HG02884 (cell line): Measurements from ENCODE around the gene GAPDH.
A peak's percentile ranks its signal among the peaks of the same experiment; 100 is the strongest.
"Not testable (repeated sequence)": the region's sequence is repeated elsewhere in the genome, so short reads cannot be mapped to it uniquely, and the experiment has no call there.

ENCODE experiments used
- ATAC-seq: cut with Tn5 transposase; IDR thresholded peaks from one replicate; pipeline ENCODE4 v1.9.1; 2021; ENCODE audit warnings: mild to moderate bottlenecking, moderate library complexity; ENCODE audit not compliant: unreplicated experiment

Gene GAPDH

DNA sequence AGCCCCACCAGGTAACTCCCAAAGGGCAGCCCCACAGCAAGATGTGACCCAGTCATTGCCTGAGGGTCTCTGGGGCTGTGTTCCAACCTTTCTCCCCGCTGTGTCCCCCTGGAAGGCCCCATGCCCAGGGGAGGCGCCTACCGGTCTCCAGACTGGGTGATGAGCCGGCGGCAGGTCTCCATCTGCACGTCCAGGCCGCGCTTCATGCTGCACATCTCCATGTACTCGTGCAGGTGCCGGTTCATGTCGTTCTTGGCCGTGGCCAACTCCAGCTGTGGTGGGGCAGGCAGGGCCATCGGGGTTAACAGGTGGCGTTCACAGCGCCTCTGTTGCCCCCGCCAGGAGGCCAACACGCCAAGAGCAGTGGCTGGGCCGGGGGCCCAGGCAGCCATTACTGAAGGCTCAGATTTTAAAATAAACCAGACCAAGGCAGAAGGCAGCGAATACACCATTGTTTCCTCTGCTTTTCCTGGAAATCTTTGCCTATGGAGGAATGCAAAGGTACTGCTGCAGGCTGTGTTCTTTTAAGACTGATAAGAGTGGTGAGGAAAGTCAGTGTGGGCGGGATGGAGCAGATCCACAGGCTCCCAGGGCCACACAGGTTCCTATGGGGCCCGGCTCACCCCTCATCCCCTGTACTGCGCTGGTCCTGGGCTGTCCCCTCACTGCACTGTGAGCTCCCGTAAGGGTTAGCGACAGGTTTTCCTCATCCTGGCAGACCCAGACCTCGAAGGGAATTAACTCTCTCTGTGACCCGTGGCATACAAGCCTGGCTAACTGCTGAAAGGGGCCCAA, 7.3 kb downstream of the GAPDH start:
- no peak for ATAC-seq

DNA sequence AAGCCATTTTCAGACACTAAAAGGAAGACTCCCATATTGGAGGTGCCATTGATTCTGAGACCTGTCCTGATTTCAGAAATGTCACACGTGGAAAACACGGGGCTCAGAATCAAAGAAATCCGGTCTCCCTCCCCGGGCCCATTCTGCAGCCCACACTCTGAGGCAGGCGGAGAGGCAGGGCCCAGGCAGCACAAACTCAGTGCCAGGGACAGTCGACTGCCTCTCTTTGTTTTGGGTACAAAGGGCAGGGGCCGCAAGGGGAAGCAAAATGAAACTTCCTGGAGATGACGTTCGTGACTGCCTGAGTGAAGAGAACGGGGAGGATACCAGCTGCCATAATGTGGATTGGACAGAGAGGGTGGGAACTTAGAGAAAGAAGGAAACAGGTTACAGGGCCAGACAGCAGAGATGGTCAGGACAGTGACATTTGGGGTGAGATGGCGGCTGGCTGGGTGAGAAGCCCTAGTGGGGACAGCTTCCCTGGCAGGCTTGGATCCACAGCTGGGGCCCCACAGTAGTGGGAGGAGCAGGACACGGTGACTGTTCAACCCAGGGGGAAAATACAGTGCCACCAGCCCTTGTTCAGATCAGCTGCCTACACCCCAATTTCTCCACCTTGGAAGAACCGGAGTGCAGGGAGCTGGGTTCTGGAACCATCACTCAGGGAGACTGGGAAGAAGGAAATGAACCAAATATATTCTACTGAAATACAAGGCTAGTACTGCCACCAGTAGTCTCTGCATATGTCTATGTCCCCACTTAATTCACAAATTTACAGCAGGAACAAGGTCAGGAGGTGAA, 8.1 kb downstream of the GAPDH start:
- ATAC-seq = no peak

DNA sequence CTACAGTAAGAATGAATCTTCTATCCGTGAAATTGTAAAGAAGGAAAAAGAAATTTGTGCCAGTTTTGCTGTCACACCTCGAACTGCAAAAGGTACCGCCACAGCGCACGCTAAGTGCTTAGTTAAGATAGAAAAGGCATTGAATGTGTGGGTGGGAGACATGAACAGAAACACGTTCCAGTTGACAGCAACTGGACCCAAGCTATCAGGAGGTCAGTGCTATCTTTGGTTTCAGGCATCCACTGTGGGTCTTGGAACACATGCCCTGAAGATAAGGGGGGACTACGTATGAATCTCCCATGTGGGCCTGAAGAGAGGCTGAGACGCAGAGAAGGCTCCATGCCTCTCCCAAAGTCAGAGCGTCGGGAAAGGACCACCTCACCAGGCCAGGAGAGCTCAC, 11.7 kb downstream of the GAPDH start:
- ATAC-seq = no peak

DNA sequence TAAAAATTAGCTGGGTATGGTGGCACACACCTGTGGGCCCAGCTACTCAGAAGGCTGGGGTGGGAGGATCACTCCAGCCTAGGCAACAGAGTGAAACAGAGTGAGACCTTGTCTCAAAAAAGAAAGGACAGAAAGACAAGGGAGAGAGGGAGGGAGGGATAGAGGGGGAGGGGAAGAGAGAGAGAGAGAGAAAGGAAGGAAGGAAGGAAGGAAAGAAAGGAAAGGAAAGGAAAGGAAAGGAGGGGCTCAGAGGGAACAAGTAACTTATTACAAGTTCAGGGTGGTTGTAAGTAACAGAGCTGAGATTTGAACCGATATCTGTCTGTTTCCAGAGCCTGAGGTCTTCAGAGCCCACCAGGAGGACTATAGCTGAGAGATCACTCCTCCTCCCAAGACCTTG, 13.2 kb downstream of the GAPDH start:
- no peak for ATAC-seq

DNA sequence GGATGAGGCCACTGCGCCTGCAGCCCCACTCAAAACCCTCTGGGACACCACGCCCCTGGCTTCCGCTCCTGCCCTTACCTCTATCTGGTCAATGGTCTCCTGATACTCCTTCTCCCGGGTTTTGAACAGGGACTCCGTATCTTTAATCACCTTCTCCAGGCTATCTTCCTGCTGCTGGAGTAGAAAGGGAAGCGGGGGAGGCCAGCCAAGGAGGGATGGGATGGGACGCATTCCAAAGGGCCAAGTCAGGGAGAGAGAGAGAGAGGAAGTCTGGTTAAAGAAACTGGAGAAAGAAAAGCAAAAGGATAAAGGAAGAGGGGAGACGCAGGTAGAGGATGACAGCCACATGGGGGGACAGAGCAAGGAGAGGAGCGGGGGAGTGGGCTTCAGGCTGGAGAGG, 13.7 kb downstream of the GAPDH start:
- ATAC-seq = no peak

DNA sequence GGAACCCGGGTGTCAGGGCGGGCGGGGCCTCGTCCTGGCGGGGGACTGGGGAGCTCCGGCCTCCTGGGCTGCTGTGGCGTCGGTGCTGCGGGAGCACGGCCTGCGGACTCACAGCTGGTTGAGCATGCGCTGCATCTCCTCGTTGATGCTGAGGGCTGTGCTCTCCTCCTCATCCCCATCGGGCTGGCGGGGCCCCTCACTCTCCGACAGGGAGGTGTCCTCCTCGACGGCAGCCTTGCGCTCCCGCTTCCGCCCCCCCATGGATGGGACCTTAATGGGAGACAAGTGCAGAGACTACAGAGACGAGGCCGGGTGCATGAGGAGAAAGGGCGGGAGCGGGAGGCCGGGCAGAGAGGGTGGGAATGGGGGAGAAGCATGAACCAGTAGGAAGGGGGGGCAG, 14.2 kb downstream of the GAPDH start:
- no peak for ATAC-seq

DNA sequence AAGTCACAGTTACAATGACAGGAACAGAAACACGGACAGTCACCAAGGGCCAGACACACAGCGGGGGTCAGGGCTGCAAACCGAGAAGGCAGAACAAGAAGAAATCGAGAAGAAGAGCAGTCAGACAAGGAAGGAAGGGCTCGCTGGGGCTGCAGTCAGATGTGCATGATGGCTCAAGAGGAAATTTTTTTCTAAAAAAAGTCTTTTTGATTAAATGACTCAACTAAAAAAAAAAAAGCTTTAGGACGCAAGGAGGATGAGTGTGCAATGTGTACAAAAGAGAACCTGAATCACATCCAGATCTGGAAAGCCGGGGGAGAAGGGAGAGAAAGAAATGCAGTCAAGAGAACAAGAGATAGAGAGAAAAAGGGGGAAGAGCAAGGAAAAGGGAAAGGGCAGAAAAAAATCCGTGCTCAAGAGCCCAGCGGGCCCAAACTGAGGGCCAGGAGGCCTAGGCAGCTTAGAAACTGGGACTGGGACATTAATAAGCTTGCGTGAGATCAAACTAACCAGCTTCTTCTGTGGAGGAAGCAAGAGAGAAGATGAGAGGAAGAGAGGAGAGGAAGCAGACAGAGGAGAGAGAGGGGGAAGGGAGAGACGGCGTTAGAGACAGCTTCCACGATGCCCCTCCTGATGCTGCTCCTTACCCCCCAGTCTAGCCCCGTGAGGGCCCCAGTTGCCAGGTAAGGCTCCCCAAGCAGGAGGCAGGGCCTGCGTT, 14.8 kb downstream of the GAPDH start:
- no peak for ATAC-seq

DNA sequence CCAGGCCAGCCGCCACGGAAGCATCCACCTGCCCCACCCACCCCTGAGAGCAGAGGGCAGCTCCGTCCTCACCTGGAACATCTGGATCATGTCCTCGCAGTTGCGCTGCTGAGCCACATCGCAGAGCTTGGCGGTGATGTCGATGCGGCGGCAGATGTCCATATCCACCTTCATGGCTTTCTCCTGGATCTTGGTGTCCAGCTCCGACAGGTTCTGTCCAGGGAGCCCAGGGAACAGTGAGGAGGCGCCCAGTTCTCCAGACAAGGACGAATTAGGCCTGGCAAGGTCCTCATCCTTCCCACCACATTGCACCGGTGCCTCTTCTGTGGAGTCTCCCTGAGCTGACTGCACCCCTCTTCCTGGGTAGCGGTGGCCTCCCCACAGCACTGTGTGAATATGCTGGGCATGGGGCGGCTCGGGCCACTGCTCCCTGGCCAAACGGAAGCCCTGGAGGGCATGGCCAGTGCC, 15.4 kb downstream of the GAPDH start:
- ATAC-seq = no peak

DNA sequence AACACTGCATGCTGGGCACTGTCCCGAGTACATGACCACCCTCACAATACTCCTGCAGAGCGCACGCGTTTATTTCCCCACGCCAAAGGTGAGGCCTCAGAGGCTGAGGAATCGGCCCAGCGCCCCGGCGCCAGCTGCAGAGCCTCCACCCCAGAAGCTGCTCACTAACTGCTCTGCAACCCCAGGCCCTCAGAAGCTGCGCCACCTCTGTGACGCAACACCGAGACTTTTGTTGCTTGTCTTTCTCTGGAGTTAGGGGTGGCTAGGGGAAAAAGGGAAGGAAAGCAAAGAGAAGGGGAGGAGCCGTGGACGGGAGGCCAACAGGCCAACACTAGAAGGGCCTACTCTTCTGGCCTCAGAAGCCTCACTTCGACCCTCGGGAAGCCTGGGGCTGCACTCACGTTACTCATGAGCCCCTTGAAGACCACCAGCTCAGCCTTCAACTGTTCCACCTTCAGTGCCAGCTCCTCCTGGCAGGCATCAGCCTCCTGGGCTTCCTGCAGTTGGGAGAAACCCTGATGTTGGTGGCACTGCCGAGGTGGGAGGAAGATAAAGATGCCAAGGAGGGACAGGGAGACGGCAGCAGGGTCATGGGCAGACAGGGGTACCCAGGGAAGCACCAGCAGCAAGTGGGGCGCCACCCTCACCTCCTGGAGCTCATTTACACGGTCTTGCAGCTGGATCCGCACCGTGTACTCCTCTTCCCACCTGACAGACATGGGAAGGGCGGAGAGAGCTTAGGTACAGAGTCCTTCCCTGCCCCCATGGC, 16.2 kb downstream of the GAPDH start:
- no peak for ATAC-seq

DNA sequence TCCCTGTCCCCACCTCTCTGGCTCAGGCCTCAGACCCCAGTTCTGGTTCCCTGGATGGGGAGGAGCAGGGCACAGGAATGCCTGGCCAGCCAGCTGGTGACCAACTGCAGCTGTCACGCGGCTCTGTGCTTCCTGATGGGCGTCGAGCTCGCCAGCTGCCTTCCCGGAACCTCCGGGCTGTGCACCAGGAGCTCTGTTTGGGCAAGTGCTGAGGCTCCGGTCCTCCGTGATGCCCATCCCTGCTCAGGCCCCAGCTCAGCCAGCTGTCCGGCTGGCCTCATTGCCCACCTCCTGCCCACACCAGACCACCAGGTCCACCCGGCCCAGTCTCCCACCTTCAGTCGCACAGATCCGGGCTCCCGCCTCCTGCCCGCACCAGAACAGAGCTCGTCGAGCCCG, 16.7 kb downstream of the GAPDH start:
- ATAC-seq = no peak

DNA sequence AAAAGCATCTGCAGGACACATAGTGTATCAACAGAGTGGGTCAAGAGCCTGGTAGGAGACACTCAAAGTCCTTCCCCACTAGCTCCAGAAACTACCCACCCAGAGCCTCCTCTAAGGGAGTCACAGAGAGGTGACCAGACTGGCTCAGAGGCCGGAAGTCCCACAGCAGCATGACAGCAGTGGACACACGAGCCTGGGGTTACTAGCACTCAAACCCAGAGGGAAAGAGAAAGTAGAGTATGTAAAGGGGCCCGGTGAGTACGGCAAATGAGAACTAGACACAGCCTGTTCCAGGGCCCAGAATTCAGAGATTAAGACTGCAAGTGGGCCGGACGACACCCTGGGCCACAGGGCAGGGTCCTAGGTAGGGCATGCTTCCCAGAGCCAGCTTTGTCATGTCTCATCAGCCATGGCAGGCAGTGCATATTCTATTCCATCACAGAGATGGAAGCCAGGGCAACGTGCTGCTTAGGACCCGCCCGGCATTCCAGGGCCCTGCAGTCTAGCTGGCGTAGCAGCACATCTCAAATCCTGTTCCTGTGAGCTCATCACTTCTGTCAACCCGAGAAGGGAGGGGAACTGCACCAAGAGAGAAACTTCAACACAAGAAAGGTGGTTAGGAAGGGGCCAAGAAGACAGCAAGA, 17.3 kb downstream of the GAPDH start:
- ATAC-seq = no peak

DNA sequence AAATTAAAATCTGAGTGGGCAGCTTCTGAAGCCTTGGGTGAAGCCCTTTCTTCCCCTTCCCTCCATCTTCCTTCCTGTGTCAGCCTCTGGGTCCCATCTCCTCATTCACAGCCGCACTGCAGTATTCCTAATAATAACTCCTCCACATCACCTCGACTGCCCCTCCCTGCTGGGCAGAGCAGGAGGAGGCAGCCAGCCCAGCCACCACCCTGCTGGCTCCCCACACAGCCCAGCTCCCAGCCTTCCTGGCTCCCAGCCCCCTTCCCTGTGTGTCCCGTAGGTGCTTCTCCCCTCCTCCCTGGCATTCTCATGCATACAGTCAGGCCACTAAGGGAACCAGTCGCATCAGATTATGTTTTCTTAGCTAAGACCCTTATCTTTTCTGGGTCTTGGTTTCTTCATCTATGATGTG, 17.8 kb downstream of the GAPDH start:
- no peak for ATAC-seq

DNA sequence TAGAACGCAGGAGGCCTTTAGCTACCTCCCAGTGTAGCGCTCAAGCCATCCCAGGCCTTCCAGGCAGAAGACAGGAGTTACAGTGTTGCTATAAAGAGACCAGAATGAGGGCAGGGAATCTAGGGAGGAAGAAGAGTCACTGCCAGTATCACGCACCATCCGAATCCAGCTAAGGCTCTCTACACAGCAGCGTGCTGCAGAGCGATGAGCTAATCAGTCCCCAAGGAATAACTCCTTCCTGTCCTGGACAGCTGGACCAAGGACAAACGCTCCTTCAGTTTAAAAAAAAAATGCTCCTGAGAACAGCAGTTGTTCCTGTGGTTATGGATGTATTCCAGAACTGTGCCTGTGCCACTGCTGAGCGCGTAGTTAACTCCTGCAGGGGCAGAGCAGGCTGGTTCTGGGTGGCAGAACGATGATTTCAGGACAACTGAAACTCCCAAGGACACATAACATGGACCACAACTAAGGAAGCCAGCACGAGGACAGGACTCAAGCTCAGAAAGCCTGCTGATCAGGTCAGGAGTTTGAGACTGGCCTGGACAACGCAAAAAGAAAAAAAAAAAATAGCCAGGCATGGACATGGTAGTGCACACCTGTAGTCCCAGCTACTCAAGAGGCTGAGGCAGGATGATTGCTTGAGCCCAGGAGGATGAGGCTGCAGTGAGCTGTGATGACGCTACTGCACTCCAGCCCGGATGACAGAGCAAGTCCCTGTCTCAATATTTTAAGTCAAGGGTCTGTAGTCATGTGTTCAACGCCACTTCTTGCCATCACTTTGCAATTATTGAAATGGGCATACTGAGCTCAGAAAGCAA, 18.9 kb downstream of the GAPDH start:
- ATAC-seq = no peak

DNA sequence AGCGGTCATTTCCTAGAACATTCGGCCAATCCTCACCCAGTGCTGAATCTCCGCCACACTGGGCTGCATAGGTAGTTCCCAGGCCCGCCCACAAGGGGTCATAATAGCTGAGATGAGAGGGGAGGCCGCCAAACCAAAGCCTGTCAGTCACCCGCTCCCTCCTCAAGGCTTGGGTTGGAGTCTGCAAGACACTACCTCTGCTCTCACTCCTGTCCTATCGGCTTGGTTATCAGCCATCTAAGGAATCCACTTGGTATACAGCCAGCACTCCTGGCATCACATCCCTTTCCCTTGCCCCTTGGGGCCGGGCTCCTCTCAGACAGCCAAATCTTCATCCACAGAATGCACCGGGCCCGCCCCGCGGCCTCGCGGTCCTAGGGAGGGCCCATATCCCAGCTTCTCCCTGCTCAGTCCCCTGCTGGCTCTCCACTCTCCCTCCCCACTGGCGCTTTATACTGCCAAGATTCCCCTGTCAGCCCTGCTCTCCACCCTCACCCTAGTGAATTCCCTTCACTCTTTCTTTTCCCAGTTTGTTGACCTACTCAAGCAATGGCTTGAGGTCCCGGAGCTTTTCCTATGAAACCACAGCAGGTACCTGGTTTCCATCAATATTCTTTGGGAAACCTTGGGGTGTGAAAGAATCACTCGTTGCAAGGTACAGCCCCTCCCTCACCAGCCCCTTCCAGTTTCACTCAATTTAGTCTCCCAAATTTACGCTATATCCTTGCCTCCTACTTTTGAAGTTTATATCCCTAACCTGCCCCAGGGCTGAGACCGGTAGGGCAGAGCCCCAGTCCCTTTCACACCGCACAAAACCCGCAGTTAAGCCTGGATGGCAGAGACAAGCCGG, 20.1 kb downstream of the GAPDH start:
- ATAC-seq = no peak

DNA sequence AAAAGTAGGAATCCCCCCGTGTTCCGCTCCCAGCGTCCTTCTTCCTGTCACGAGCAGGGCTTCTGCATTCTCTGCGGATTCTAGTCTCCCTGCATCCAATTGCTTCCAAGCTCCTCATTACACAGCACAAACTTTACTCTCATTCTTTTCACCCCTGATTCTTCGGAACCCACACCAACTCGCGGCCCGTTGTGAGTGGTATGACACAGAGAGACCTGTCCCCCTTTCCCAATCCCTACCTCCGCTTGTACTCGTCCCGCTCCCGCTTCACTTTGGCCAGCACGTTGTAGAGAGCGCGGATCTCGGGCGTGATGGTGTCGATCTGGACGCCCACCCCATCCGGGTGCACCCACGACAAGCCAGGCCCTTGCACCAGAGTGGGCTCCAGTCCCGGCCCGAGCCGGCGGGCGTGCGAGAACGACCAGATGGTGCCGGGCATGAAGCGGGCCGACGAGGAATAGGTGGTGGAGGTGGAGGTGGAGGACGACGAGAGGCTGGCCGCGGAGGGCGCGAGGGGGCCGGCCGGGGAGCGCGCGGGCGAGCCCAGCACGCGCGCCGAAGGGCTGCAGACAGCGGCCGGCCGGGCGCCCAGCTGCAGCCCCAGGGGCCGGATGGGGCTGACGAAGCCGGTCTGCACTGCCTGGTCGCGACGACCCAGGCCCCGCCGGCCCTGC, 20.8 kb downstream of the GAPDH start:
- ATAC-seq = peak; percentile 9

DNA sequence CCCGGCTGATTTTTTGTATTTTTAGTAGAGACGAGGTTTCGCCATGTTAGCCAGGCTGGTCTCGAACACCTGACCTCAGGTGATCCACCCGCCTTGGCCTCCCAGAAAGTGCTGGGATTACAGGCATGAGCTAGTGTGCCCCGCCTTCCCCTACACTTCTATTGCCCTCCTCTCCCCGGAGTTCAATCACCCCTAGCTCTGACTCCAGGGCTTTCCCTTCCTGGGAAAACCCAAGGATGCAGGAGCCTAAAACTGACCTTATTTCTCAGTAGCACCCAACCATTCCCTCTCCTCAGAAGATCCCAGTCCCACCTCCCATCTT, 22.1 kb downstream of the GAPDH start:
- not testable (repeated sequence) for ATAC-seq

DNA sequence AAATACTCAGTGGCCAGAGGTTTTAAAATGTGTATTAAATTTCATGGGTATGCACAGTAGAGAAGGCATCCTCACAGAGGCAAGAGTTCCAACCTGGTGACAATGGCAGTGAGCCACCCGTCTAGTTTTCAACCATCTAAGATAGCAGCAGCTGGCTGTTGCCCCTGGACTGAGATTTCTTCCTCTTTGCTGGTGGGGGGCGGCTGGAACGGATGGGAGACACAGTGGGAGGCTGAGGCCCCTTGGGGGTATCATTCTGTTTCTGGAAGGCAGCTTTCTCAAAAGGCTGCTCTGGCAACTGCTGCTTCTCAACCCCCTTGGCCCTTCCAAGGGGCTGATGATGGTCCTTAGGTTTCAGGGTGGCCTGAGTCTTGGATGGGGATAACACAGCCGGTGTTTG, 22.5 kb downstream of the GAPDH start:
- no peak for ATAC-seq
